BLaER1 treated with 17β-estradiol and CSF1 and Interleukin-3, amounts not matched to agents 10 nM and 100 nM (cell line): Measurements from ENCODE around the gene SLC38A8.
A peak's percentile ranks its signal among the peaks of the same experiment; 100 is the strongest.

Source experiments
- H3K27ac ChIP-seq, 11 experiments: shearing (Covaris generic); formaldehyde crosslinking; 2 replicates each; pipeline ENCODE4 v1.8.1; 2022
- H3K27me3 ChIP-seq, 11 experiments: shearing (Covaris generic); formaldehyde crosslinking; 2 replicates each; pipeline ENCODE4 v1.8.1; 2022
- H3K36me3 ChIP-seq, 11 experiments: shearing (Covaris generic); formaldehyde crosslinking; 2 replicates each; pipeline ENCODE4 v1.8.1; 2022
- H3K4me1 ChIP-seq, 10 experiments: shearing (Covaris generic); formaldehyde crosslinking; 2 replicates each; pipeline ENCODE4 v1.8.1; 2022
- H3K4me2 ChIP-seq, 11 experiments: shearing (Covaris generic); formaldehyde crosslinking; 2 replicates each; pipeline ENCODE4 v1.8.1; 2022
- H3K4me3 ChIP-seq, 10 experiments: shearing (Covaris generic); formaldehyde crosslinking; 2 replicates each; pipeline ENCODE4 v1.8.1; 2022
- H3K9ac ChIP-seq, 11 experiments: shearing (Covaris generic); formaldehyde crosslinking; 2 replicates each; pipeline ENCODE4 v1.8.1; 2022
- H3K9me3 ChIP-seq, 11 experiments: shearing (Covaris generic); formaldehyde crosslinking; replicated peaks in 1 of 11; 2 replicates each; pipeline ENCODE4 v1.8.1; 2022
- H4K20me1 ChIP-seq, 11 experiments: shearing (Covaris generic); formaldehyde crosslinking; 2 replicates each; pipeline ENCODE4 v1.8.1; 2022
- Cebpa-rat ChIP-seq, 11 experiments: shearing (Covaris generic); IDR thresholded peaks; 2 replicates each; pipeline ENCODE4 v1.8.1; 2022

The SLC38A8 gene

DNA sequence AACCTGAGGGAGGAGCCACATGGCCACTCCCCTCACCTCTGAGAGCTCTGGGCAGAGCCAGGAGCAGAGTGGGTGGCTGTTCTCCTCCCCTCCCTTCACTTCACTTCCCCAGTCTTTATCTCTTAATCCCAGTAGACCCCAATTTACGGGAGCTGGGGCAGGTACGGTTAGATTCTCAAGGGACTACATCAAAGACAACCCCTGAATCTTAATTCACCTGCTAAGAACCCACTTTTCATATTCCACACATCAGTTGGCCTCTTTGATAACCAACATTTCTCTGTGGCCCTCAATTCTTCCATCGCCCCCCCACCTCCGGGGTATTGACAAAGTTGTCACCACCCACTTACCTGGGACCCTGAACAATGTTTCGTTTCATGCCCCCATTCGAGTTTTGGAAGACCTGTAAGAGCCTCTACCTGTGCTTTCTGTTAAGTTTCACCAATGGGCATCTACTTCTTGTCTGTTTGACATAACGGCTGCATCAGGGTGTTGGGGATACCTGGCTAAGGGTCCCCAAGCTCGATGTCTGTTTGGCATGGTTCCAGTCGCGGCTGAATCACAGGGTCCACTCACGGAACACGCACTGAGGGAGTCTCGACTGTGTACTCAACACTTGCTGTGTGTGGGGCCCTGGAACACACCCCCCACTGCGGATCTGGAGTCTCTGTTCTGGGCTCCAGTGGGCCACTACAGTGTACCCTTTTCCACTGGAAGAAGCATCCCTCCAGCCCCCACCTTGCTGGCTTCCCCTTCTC lies 27.8 kb downstream of the SLC38A8 start:
- Histone ChIP-seq H3K4me3 (no peak overlapping the region), H4K20me1 (no peaks in the 10 kb centered on the region), H3K9me3 (peaks cover 16 to 59% (median 37%) of the 10 kb centered on the region in 11 experiments), H3K27ac (no peak overlapping the region), H3K4me1 (peaks cover 0 to 9% (median 6%) of the 10 kb centered on the region in 10 experiments; a peak in 9 of 20 replicates), H3K4me2 (peak overlapping the region in 9 of 11 experiments; percentile 0 to 40 (median 25); a peak in 11 of 22 replicates), H3K9ac (no peak overlapping the region), H3K36me3 (no peaks in the 10 kb centered on the region), H3K27me3 (0 out of 22 replicates have a peak, but pooled peaks cover 0 to 2% (median 0%) of the 10 kb centered on the region in 11 experiments)
- TF ChIP-seq Cebpa-rat (IDR thresholded peaks at IDR 0.05) = no peak

DNA sequence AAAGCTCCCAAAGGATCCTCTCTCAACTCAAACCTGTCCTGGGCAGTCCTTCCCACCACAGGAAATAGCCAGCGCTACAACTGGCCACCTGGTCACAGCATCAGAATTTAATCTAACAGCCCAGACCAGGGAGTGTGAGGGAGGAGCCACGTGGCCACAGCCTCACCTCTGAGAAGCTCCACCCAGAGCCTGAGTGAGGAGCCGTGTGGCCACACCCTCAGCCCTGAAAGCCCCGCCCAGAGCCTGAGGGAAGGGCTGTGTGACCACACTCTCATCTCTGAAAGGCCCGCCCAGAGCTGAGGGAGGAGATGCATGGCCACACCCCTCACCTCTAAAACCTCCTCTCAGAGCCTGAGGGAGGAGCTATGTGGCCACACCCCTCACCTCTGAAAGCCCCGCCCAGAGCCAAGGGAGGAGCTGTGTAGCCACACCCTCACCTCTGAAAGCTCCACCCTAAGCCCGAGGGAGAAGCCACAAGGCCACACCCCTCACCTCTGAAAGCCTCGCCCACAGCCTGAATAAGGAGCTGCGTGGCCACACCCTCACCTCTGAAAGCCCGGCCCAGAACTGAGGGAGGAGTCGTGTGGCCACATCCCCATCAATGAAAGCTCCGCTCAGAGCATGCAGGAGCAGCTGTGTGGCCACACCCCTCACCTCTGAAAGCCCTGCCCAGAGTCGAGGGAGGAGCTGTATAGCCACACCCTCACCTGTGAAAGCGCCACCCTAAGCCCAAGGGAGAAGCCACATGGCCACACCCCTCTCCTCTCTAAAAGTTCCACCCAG lies 28.6 kb downstream of the SLC38A8 start:
- no peak for TF ChIP-seq Cebpa-rat (IDR thresholded peaks at IDR 0.05)
- Histone ChIP-seq H3K36me3 (no peaks in the 10 kb centered on the region), H3K4me1 (peaks cover 0 to 9% (median 6%) of the 10 kb centered on the region in 10 experiments; a peak in 9 of 20 replicates), H3K4me2 (peak overlapping the region in 9 of 11 experiments; percentile 0 to 40 (median 25); a peak in 12 of 22 replicates), H3K9me3 (peaks cover 8 to 51% (median 30%) of the 10 kb centered on the region in 11 experiments), H3K27ac (no peak overlapping the region), H3K4me3 (no peak overlapping the region), H3K27me3 (0 out of 22 replicates have a peak, but pooled peaks cover 0 to 2% (median 0%) of the 10 kb centered on the region in 11 experiments), H4K20me1 (no peaks in the 10 kb centered on the region), H3K9ac (no peak overlapping the region)

DNA sequence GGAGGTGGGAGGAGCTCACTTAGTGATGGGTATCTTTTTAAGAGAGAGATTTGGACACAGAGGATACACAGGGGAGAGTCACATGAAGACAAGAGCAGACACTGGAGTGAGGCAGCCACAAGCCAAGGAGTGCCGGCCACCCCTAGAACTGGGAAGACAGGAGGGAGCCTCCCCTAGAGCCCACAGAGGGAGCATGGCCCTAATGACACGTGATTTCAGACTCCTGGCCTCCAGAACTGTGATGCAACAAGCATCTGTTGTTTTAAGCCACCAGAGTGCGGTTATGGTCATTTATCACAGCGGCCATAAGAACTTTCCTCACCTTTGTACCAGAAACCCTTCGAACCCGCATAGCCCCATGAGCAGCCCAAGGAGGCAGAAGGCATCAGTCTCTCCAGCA lies 33.3 kb downstream of the SLC38A8 start:
- H3K9ac ChIP-seq = no peak overlapping the region
- peaks cover 0 to 5% (median 0%) of the 10 kb centered on the region in 11 experiments; a peak in 4 of 22 replicates for H3K9me3 ChIP-seq
- no peak overlapping the region for H3K4me3 ChIP-seq
- H3K4me2 ChIP-seq = no peak overlapping the region
- no peaks in the 10 kb centered on the region; a peak in 1 of 22 replicates for H3K27me3 ChIP-seq
- peaks cover 0 to 3% (median under 1%) of the 10 kb centered on the region in 10 experiments; a peak in 6 of 20 replicates for H3K4me1 ChIP-seq
- no peak overlapping the region for H3K27ac ChIP-seq
- no peak for TF ChIP-seq Cebpa-rat (IDR thresholded peaks at IDR 0.05)
- H3K36me3 ChIP-seq = no peaks in the 10 kb centered on the region
- 0 out of 22 replicates have a peak, but pooled peaks cover 0 to 6% (median 0%) of the 10 kb centered on the region in 11 experiments for H4K20me1 ChIP-seq

DNA sequence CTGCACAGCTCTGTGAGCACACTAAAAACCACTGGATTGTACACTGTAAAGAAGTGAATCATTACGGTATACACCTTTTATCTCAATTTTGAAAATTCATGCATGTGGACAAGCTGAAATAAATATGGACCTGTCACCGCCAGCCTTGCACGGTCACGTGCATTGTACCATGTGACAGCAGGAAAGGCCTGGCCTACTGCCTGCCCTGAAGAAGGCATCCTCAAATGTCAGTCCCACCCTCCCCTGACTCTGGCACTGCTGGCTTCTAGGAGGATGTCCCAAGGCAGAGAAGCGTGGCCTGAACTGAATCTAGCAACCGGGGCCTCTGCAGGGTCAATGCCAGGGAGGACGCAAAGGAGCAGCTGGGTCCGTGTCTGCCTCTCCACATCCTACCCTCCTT lies 34.6 kb downstream of the SLC38A8 start:
- H3K4me1 ChIP-seq = no peaks in the 10 kb centered on the region
- no peak overlapping the region for H3K27ac ChIP-seq
- no peak overlapping the region for H3K4me2 ChIP-seq
- H3K4me3 ChIP-seq = no peak overlapping the region
- H3K36me3 ChIP-seq = no peaks in the 10 kb centered on the region
- H3K9me3 ChIP-seq = no peaks in the 10 kb centered on the region
- TF ChIP-seq Cebpa-rat (IDR thresholded peaks at IDR 0.05) = no peak
- H3K9ac ChIP-seq = no peak overlapping the region
- H4K20me1 ChIP-seq = 0 out of 22 replicates have a peak, but pooled peaks cover 0 to 6% (median 0%) of the 10 kb centered on the region in 11 experiments
- H3K27me3 ChIP-seq = no peaks in the 10 kb centered on the region; a peak in 1 of 22 replicates

DNA sequence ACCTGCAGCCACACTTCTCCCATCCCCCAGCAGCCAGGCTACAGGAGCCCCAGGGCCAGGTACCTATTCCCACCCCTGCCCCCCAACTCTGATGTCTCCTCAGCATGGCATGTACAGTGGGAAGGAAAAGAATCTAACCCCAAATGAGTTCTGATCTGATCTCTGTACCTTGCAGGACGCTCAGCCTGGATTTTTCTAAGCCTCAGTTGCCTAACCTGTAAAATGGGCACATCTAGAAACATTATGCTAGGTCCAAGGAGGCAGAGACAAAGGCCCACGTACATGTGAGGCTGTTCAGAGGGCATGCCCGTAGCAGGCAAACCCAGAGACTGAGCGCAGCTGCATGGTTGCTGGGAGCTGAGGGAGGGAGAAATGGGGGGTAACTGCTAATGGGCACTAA lies 35.1 kb downstream of the SLC38A8 start:
- no peak overlapping the region for H3K9ac ChIP-seq
- H3K4me1 ChIP-seq = no peaks in the 10 kb centered on the region
- H3K9me3 ChIP-seq = no peaks in the 10 kb centered on the region
- no peak overlapping the region for H3K4me3 ChIP-seq
- no peak overlapping the region for H3K4me2 ChIP-seq
- no peaks in the 10 kb centered on the region; a peak in 1 of 22 replicates for H3K27me3 ChIP-seq
- H3K27ac ChIP-seq = no peak overlapping the region
- no peak for TF ChIP-seq Cebpa-rat (IDR thresholded peaks at IDR 0.05)
- 0 out of 22 replicates have a peak, but pooled peaks cover 0 to 6% (median 0%) of the 10 kb centered on the region in 11 experiments for H4K20me1 ChIP-seq
- no peaks in the 10 kb centered on the region for H3K36me3 ChIP-seq

DNA sequence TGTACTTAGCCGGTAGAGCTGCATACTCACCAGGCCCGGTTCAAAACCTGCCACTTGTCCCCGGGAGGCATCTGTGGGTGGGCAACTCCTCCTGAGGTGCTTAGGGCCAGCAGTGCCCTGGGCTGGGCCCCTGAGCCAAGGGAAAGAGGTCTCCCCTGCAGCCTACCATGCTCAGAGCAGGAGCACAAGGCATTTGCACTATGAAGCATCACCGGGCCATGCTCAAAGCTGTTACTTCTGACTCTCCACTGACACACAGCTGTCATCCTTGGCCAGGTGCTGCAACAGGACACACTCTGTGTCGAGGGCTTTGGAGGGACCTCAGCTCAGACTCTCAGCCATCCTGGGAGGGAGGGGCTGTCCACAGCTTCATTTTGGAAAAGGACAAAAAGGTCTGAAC lies 37.2 kb downstream of the SLC38A8 start:
- H3K4me1 ChIP-seq = peaks cover 0 to 3% (median 0%) of the 10 kb centered on the region in 10 experiments; a peak in 1 of 20 replicates
- no peak overlapping the region for H3K4me2 ChIP-seq
- H3K36me3 ChIP-seq = no peaks in the 10 kb centered on the region
- H3K9ac ChIP-seq = no peak overlapping the region; a peak in 1 of 22 replicates
- no peaks in the 10 kb centered on the region; a peak in 1 of 22 replicates for H3K27me3 ChIP-seq
- H3K27ac ChIP-seq = no peak overlapping the region
- H3K9me3 ChIP-seq = no peaks in the 10 kb centered on the region
- H3K4me3 ChIP-seq = no peak overlapping the region
- no peak for TF ChIP-seq Cebpa-rat (IDR thresholded peaks at IDR 0.05)
- 0 out of 22 replicates have a peak, but pooled peaks cover 0 to 6% (median 0%) of the 10 kb centered on the region in 11 experiments for H4K20me1 ChIP-seq

DNA sequence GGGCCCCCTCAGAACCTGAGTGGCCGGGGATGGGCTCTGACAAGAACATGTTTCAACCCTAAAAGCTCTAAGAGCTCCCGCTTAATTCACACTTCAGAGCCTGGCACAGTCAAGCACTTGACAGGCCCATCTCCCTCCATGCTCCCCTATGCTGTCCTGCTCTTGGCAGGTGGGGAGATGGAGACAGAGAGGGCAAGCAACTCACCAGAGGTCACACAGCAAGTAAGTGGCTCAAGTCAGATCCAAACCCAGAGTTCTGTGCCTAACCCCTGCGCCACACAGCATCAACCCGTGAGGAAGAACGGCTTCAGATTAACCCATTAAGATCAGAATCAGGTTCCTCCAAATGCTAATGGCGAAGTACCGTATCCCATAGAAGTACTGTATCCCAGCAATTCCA lies 38.2 kb downstream of the SLC38A8 start:
- peaks cover 0 to 3% (median 0%) of the 10 kb centered on the region in 10 experiments; a peak in 1 of 20 replicates for H3K4me1 ChIP-seq
- no peaks in the 10 kb centered on the region; a peak in 1 of 22 replicates for H3K27me3 ChIP-seq
- H3K27ac ChIP-seq = no peak overlapping the region
- H4K20me1 ChIP-seq = 0 out of 22 replicates have a peak, but pooled peaks cover 0 to 6% (median 0%) of the 10 kb centered on the region in 11 experiments
- no peaks in the 10 kb centered on the region for H3K9me3 ChIP-seq
- no peak overlapping the region for H3K9ac ChIP-seq
- no peak overlapping the region for H3K4me3 ChIP-seq
- H3K36me3 ChIP-seq = no peaks in the 10 kb centered on the region
- no peak for TF ChIP-seq Cebpa-rat (IDR thresholded peaks at IDR 0.05)
- no peak overlapping the region for H3K4me2 ChIP-seq

DNA sequence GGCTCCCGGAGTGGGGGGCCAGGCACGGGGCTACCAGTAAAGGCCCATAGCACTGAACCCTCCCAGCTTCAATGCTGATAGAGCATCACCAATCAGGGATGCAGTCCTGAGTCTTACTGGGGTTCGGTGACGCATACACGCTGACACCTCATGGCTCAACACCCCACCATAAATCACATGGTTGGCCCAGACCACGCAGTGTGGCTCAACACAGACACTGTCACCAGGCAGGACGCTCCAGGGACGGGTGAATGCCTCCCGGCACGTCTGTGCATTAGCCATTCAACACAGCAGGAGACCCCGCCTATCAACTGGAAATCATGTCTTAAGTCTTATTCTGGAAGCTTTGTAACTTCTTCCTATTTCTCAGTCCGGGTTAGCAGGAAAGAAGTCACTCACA lies 39.6 kb downstream of the SLC38A8 start:
- no peak for TF ChIP-seq Cebpa-rat (IDR thresholded peaks at IDR 0.05)
- H3K9ac ChIP-seq = no peak overlapping the region
- H3K4me3 ChIP-seq = no peak overlapping the region
- peaks cover 0 to 3% (median 0%) of the 10 kb centered on the region in 10 experiments; a peak in 2 of 20 replicates for H3K4me1 ChIP-seq
- H4K20me1 ChIP-seq = 0 out of 22 replicates have a peak, but pooled peaks cover 0 to 6% (median 0%) of the 10 kb centered on the region in 11 experiments
- H3K27ac ChIP-seq = no peak overlapping the region
- H3K36me3 ChIP-seq = no peaks in the 10 kb centered on the region
- H3K27me3 ChIP-seq = no peaks in the 10 kb centered on the region; a peak in 1 of 22 replicates
- H3K9me3 ChIP-seq = no peaks in the 10 kb centered on the region
- no peak overlapping the region for H3K4me2 ChIP-seq

DNA sequence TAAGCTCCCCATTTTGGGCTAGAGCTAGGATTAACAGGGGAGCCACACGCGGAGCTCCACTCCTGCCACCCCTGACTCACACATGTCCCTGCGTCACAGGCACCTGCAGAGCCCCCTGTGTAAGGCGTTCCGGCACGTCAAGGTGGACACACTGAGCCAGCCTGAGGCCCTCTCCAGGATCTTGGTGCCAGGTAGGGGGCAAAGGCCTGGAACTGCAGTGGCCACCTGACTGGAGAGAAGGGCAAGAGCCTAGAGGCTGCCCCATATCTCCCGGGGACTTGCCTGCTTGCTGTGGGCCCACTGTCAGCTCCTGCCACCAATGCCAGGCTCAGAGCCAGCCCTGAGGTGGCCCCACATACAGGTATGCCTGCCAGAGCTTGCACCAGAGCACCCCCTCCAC lies 40.9 kb downstream of the SLC38A8 start:
- TF ChIP-seq Cebpa-rat (IDR thresholded peaks at IDR 0.05) = no peak
- Histone ChIP-seq H3K27ac (no peak overlapping the region), H3K4me1 (peaks cover 2 to 8% (median 4%) of the 10 kb centered on the region in 10 experiments; a peak in 18 of 20 replicates), H4K20me1 (0 out of 22 replicates have a peak, but pooled peaks cover 0 to 6% (median 0%) of the 10 kb centered on the region in 11 experiments), H3K27me3 (no peaks in the 10 kb centered on the region; a peak in 1 of 22 replicates), H3K4me2 (no peak overlapping the region), H3K9ac (no peak overlapping the region), H3K4me3 (no peak overlapping the region), H3K36me3 (no peaks in the 10 kb centered on the region), H3K9me3 (no peaks in the 10 kb centered on the region)
